Measurements from ENCODE around the gene KCNK13.
"Not testable (repeated sequence)": the region's sequence is repeated elsewhere in the genome, so short reads cannot be mapped to it uniquely, and the experiment has no call there.

- not testable (repeated sequence) for TF ChIP-seq CTCF (IDR thresholded peaks at IDR 0.05); POLR2AphosphoS5 (IDR thresholded peaks at IDR 0.05; ENCODE audit: insufficient read depth in 1 of 2, low read depth in 1 of 2)
Measured at GRCh38 chr14:90026608-90027007, 35.2 kb upstream of the KCNK13 start.

Measured in vagina (tissue), 2 donors.